ENCODE data around the gene PTPRCAP. TPM values are rescaled to one million over a fixed set of nuclear protein-coding genes. Genes with fewer than 3 reads are reported as not detected.
"Not testable (repeated sequence)": the region's sequence is repeated elsewhere in the genome, so short reads cannot be mapped to it uniquely, and the experiment has no call there.

The PTPRCAP gene
- polyA plus RNA-seq, 3 donors = 2.1 to 3.6 (median 2.9) TPM

GRCh38 chr11:67466962-67467771, 29.7 kb upstream of the PTPRCAP start:
- DNase-seq = no peak

- DNase-seq = no peak
These were observed 28.9 kb upstream of the PTPRCAP start for GRCh38 chr11:67466367-67466766.

- not testable (repeated sequence) for DNase-seq
These were observed 28.0 kb upstream of the PTPRCAP start for GRCh38 chr11:67465530-67465929.

- DNase-seq = no peak
These were observed 27.7 kb upstream of the PTPRCAP start for GRCh38 chr11:67465189-67465510.

- DNase-seq = peak; percentile 80
These were observed 27.1 kb upstream of the PTPRCAP start for GRCh38 chr11:67464411-67465188.

- DNase-seq = no peak
These were observed 26.4 kb upstream of the PTPRCAP start for GRCh38 chr11:67463680-67464410.

- DNase-seq = no peak
These were observed 25.7 kb upstream of the PTPRCAP start for GRCh38 chr11:67463186-67463585.

GRCh38 chr11:67458266-67458665, 20.8 kb upstream of the PTPRCAP start:
- no peak for DNase-seq

- DNase-seq = no peak
These were observed 20.0 kb upstream of the PTPRCAP start for GRCh38 chr11:67457453-67457852.

- no peak for DNase-seq
These were observed 18.7 kb upstream of the PTPRCAP start for GRCh38 chr11:67456068-67456705.

- DNase-seq = no peak
These were observed 17.6 kb upstream of the PTPRCAP start, which contains the start of gene CABP4 for GRCh38 chr11:67455054-67455453. Gene CABP4 (plus strand): TSS chr11:67455354. CDS start chr11:67455424, 70 bp downstream.

- DNase-seq = no peak
These were observed 16.6 kb upstream of the PTPRCAP start for GRCh38 chr11:67453816-67454732.

- no peak for DNase-seq
These were observed 14.9 kb upstream of the PTPRCAP start, which contains the start of gene GPR152 for GRCh38 chr11:67452141-67452952. Gene GPR152 (minus strand): TSS chr11:67452729. CDS start chr11:67452724, 5 bp downstream.

- no peak for DNase-seq
These were observed 14.1 kb upstream of the PTPRCAP start for GRCh38 chr11:67451658-67451976.

GRCh38 chr11:67450796-67451657, 13.5 kb upstream of the PTPRCAP start:
- no peak for DNase-seq

GRCh38 chr11:67449116-67449844, 11.8 kb upstream of the PTPRCAP start:
- no peak for DNase-seq

GRCh38 chr11:67448220-67448609, 10.7 kb upstream of the PTPRCAP start:
- DNase-seq = no peak

GRCh38 chr11:67445515-67445914, 8.0 kb upstream of the PTPRCAP start:
- no peak for DNase-seq
